Endothelial cell of umbilical vein (primary cell): ENCODE measurements around the gene SLC25A53. TPM values are rescaled to one million over a fixed set of nuclear protein-coding genes. Genes with fewer than 3 reads are reported as not detected.

Experiments used
- BruUV-seq: library from RNA; stranded (reverse); fragments of 400-500 nt; replicated peaks from 2 replicates; lab custom pipeline; 2021; lab: Mats Ljungman, UMichigan
- CTCF ChIA-PET: fragments of 300-600, 350-600 bp; sonication (Branson Sonifier 250); formaldehyde crosslinking; loops from one replicate; lab custom pipeline; 2021; ENCODE audit warnings: antibody characterized with exemption, inconsistent platforms; lab: Charles Lee
- POLR2A ChIA-PET: fragments of 300-600, 350-600 bp; sonication (Branson Sonifier 250); formaldehyde crosslinking; loops from one replicate; lab custom pipeline; 2021; ENCODE audit warnings: antibody characterized with exemption, inconsistent platforms; lab: Charles Lee
- DNase-seq: peaks from one replicate; pipeline ENCODE4 v3.0.0-alpha.2; 2011; ENCODE audit warnings: low read depth, low spot score
- FAIRE-seq: peaks from 2 replicates; lab custom pipeline; 2011; peaks lifted over from hg19 to GRCh38; lab: Jason Lieb, UNC
- H2AFZ ChIP-seq: 2 replicates; pipeline ENCODE4 v1.6.0; 2012; ENCODE audit warnings: low read depth, low read length, control low read depth, inconsistent platforms
- H3K27ac ChIP-seq: 2 replicates; pipeline ENCODE4 v1.5.1; 2011; ENCODE audit warnings: low read depth, mild to moderate bottlenecking, control low read depth, low read length, moderate library complexity; ENCODE audit not compliant: insufficient read depth
- H3K27me3 ChIP-seq, 2 experiments: 2 replicates each; pipeline versions ENCODE4 v1.6.0 to v1.6.1; 2011; ENCODE audit warnings: low read length in 2 of 2, mixed read lengths in 1 of 2; ENCODE audit not compliant: control insufficient read depth in 2 of 2, insufficient read depth in 2 of 2
- H3K36me3 ChIP-seq, 2 experiments: 2 replicates in 1 of 2; 3 replicates in 1 of 2; pipeline ENCODE4 v1.5.1; 2011; ENCODE audit warnings: low read length in 2 of 2, mild to moderate bottlenecking in 1 of 2, moderate library complexity in 1 of 2; ENCODE audit not compliant: control insufficient read depth in 2 of 2, insufficient read depth in 2 of 2; ENCODE audit errors: extremely low read depth in 1 of 2
- H3K4me1 ChIP-seq: 3 replicates; pipeline ENCODE4 v1.5.1; 2011; ENCODE audit warnings: mild to moderate bottlenecking, low read length; ENCODE audit not compliant: control insufficient read depth, insufficient read depth; ENCODE audit errors: extremely low read depth
- H3K4me2 ChIP-seq: 2 replicates; pipeline ENCODE4 v1.6.1; 2011; ENCODE audit warnings: low read length, control low read depth, mixed read lengths; ENCODE audit not compliant: insufficient read depth
- H3K4me3 ChIP-seq, 3 experiments: fragments of 200-600 bp in 1 of 3; sonication (generic), shearing (Covaris generic) in 1 of 3; replicated peaks in 1 of 3; 2 replicates each; pipeline ENCODE4 v1.5.1; 2011 to 2016; ENCODE audit warnings: control low read depth in 3 of 3, low read length in 3 of 3, mild to moderate bottlenecking in 2 of 3, inconsistent platforms in 1 of 3, low read depth in 1 of 3, moderate library complexity in 1 of 3; ENCODE audit not compliant: insufficient read depth in 1 of 3
- H3K79me2 ChIP-seq: 2 replicates; pipeline ENCODE4 v1.6.0; 2012; ENCODE audit warnings: low read length, inconsistent platforms; ENCODE audit not compliant: control insufficient read depth, insufficient read depth
- H3K9ac ChIP-seq: replicated peaks from 2 replicates; pipeline ENCODE3; 2011; ENCODE audit warnings: low read length, control low read depth; ENCODE audit not compliant: insufficient read depth; ENCODE audit errors: extremely low read depth
- H3K9me1 ChIP-seq: replicated peaks from 3 replicates; pipeline ENCODE4 v1.6.0; 2011; ENCODE audit warnings: mild to moderate bottlenecking, low read length; ENCODE audit not compliant: control insufficient read depth, insufficient read depth; ENCODE audit errors: extremely low read depth
- H3K9me3 ChIP-seq: replicated peaks from 2 replicates; pipeline ENCODE4 v1.5.1; 2012; ENCODE audit warnings: low read length, inconsistent platforms; ENCODE audit not compliant: control insufficient read depth, insufficient read depth
- H4K20me1 ChIP-seq: replicated peaks from 2 replicates; pipeline ENCODE3; 2011; ENCODE audit warnings: mild to moderate bottlenecking, low read length; ENCODE audit not compliant: control insufficient read depth, insufficient read depth; ENCODE audit errors: extremely low read depth
- EZH2 ChIP-seq: IDR thresholded peaks from 2 replicates; pipeline ENCODE4 v1.6.1; 2012; ENCODE audit warnings: borderline replicate concordance, low read depth, mild to moderate bottlenecking, moderate library complexity, low read length, inconsistent platforms; ENCODE audit not compliant: severe bottlenecking
- FOS ChIP-seq: IDR thresholded peaks from 2 replicates; pipeline ENCODE4 v1.6.1; 2011; ENCODE audit warnings: mild to moderate bottlenecking, low read length, moderate library complexity, borderline replicate concordance; ENCODE audit not compliant: insufficient read depth
- GATA2 ChIP-seq: IDR thresholded peaks from 2 replicates; pipeline ENCODE4 v1.7.0; 2011; ENCODE audit warnings: low read depth, mild to moderate bottlenecking, moderate library complexity, mixed read lengths, low read length; ENCODE audit not compliant: insufficient read length, insufficient read depth
- JUN ChIP-seq: IDR thresholded peaks from 2 replicates; pipeline ENCODE4 v1.6.1; 2011; ENCODE audit warnings: borderline replicate concordance, low read depth; ENCODE audit not compliant: insufficient read length, insufficient read depth
- MYC ChIP-seq: IDR thresholded peaks from one replicate; pipeline ENCODE4 v1.6.1; 2011; ENCODE audit warnings: mild to moderate bottlenecking, low read depth, low read length
- POLR2A ChIP-seq: IDR thresholded peaks from 2 replicates; pipeline ENCODE4 v1.6.1; 2012; ENCODE audit warnings: low read depth, mild to moderate bottlenecking, control low read depth, low read length
- POLR2AphosphoS5 ChIP-seq: IDR thresholded peaks from 2 replicates; pipeline ENCODE4 v1.6.1; 2012; ENCODE audit warnings: low read depth, mild to moderate bottlenecking, control low read depth, low read length, moderate library complexity; ENCODE audit not compliant: insufficient read depth
- dilution Hi-C: fragments of 300-500 bp; cut with MboI; formaldehyde crosslinking; loops from one replicate; pipeline ENCODE4 v1.15.0; 2019; ENCODE audit warnings: low sequenced_read_pairs; ENCODE audit not compliant: extremely low pct_ligation_motif_present
- intact Hi-C: fragments of 100-400 bp; cut with micrococcal nuclease; formaldehyde crosslinking; loops from one replicate; pipeline ENCODE4 v1.10.0; 2022
- polyA plus RNA-seq, 4 experiments: library from polyadenylated mRNA; depleted of rRNA in 3 of 4; stranded (reverse) in 3 of 4; unstranded in 1 of 4; fragments of >200 nt; gene quantifications; 2 replicates each; pipeline versions ENCODE4 v1.2.1 to v1.2.3, GENCODE V29; 2011 to 2012; ENCODE audit warnings: missing spikeins in 1 of 4
- total RNA-seq: library from RNA; stranded (reverse); gene quantifications from 2 replicates; pipeline ENCODE4 v1.2.3, GENCODE V29; 2021
- TF ChIP-seq, protein P1 (sequence below), 2 donors: IDR thresholded peaks; 1 replicate in 1 of 2; 2 replicates in 1 of 2; pipeline ENCODE4 v1.5.1; 2011; ENCODE audit warnings: low read length in 2 of 2, mild to moderate bottlenecking in 2 of 2, moderate library complexity in 2 of 2, control low read depth in 1 of 2, inconsistent platforms in 1 of 2, low read depth in 1 of 2; ENCODE audit not compliant: insufficient read depth in 1 of 2; ENCODE audit errors: extremely low read depth in 1 of 2
- TF ChIP-seq, protein P2 (sequence below): IDR thresholded peaks from 2 replicates; pipeline ENCODE4 v1.6.1; 2011; ENCODE audit not compliant: insufficient read depth, insufficient read length

The SLC25A53 gene
- total and polyA plus RNA-seq, 2 donors (not counting 3 experiments of a cell fraction or from before 2014, with no cell fraction given): 4.6 to 6.3 TPM

DNA sequence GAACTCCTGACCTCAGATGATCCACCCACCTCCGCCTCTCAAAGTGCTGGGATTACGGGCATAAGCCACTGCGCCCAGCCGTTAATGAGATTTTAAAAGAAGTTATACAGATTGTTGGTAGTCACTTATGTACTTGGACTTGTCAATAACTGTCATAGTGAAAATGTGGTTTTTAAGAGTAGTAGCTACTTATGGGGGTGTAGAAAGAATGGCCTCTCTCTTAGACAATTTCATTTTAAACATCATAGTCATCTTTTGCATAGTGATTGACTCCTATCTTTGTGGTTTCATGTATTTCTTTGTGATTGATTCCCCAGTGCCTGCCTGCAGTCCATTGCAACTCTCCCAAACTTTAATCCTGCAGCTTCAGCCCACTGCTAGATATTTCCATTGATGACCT lies 26.9 kb upstream of the SLC25A53 start:
- H3K79me2 ChIP-seq: peaks cover 40% of the 10 kb centered on the region
- FAIRE-seq (no peak), DNase-seq (no peak)
- no TSS peak for BruUV-seq
- no peaks in the 10 kb centered on the region for H3K27me3 ChIP-seq
- H3K4me1 ChIP-seq: no peaks in the 10 kb centered on the region
- H4K20me1 ChIP-seq: no peaks in the 10 kb centered on the region
- dilution Hi-C loops: no loop called here
- H3K9me3 ChIP-seq: no peaks in the 10 kb centered on the region
- H3K4me2 ChIP-seq: no peak overlapping the region
- intact Hi-C loops: no loop called here
- no peak overlapping the region for H3K4me3 ChIP-seq
- no peak overlapping the region for H3K9ac ChIP-seq
- peaks cover 0 to 4% of the 10 kb centered on the region in 2 experiments for H3K36me3 ChIP-seq
- no peak for TF ChIP-seq MYC
- no peak for TF ChIP-seq JUN
- no peak for TF ChIP-seq GATA2
- no peak for TF ChIP-seq POLR2AphosphoS5
- TF ChIP-seq POLR2A: no peak
- TF ChIP-seq, protein P1, sequence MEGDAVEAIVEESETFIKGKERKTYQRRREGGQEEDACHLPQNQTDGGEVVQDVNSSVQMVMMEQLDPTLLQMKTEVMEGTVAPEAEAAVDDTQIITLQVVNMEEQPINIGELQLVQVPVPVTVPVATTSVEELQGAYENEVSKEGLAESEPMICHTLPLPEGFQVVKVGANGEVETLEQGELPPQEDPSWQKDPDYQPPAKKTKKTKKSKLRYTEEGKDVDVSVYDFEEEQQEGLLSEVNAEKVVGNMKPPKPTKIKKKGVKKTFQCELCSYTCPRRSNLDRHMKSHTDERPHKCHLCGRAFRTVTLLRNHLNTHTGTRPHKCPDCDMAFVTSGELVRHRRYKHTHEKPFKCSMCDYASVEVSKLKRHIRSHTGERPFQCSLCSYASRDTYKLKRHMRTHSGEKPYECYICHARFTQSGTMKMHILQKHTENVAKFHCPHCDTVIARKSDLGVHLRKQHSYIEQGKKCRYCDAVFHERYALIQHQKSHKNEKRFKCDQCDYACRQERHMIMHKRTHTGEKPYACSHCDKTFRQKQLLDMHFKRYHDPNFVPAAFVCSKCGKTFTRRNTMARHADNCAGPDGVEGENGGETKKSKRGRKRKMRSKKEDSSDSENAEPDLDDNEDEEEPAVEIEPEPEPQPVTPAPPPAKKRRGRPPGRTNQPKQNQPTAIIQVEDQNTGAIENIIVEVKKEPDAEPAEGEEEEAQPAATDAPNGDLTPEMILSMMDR (IDR thresholded peaks at IDR 0.05; ENCODE audit: extremely low read depth in 1 of 2, insufficient read depth in 1 of 2, low read depth in 1 of 2, low read length in 2 of 2): no peak
- TF ChIP-seq, protein P2, sequence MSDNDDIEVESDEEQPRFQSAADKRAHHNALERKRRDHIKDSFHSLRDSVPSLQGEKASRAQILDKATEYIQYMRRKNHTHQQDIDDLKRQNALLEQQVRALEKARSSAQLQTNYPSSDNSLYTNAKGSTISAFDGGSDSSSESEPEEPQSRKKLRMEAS: no peak
- TF ChIP-seq FOS: no peak
- TF ChIP-seq EZH2: no peak
- POLR2A ChIA-PET: no interaction called here
- H3K9me1 ChIP-seq: no peaks in the 10 kb centered on the region
- CTCF ChIA-PET: no interaction called here
- H3K27ac ChIP-seq: no peak overlapping the region
- no peak overlapping the region for H2AFZ ChIP-seq
